CD14-positive monocyte (primary cell): ENCODE results near the gene RPS19. TPM values are rescaled to one million over a fixed set of nuclear protein-coding genes. Genes with fewer than 3 reads are reported as not detected.

Source experiments
- DNase-seq, 3 donors: peaks; one replicate each; pipeline ENCODE4 v3.0.0-alpha.2; 2011 to 2022
- H2AFZ ChIP-seq: 2 replicates; pipeline ENCODE4 v1.6.0; 2012; ENCODE audit warnings: mild to moderate bottlenecking, low read depth, low read length, inconsistent platforms; ENCODE audit not compliant: insufficient read depth, poor library complexity, severe bottlenecking
- H3K27ac ChIP-seq, 2 donors: 1 replicate in 1 of 2; 2 replicates in 1 of 2; pipeline ENCODE4 v1.5.1; 2012 to 2013; ENCODE audit warnings: low read length in 2 of 2, control low read depth in 1 of 2, inconsistent platforms in 1 of 2, low read depth in 1 of 2, mild to moderate bottlenecking in 1 of 2
- H3K27me3 ChIP-seq, 2 donors: one replicate each; pipeline versions ENCODE4 v1.6.0 to v1.6.1; 2011 to 2013; ENCODE audit warnings: low read length in 2 of 2; ENCODE audit not compliant: control insufficient read depth in 2 of 2, insufficient read depth in 2 of 2
- H3K36me3 ChIP-seq, 2 donors: replicated peaks in 1 of 2; 1 replicate in 1 of 2; 2 replicates in 1 of 2; pipeline versions ENCODE4 v1.5.1 to v1.6.1; 2012 to 2013; ENCODE audit warnings: low read length in 2 of 2, control low read depth in 1 of 2, inconsistent platforms in 1 of 2, mild to moderate bottlenecking in 1 of 2; ENCODE audit not compliant: insufficient read depth in 2 of 2, control insufficient read depth in 1 of 2
- H3K4me1 ChIP-seq, 2 donors: 1 replicate in 1 of 2; 2 replicates in 1 of 2; pipeline versions ENCODE4 v1.5.1 to v1.6.1; 2012 to 2013; ENCODE audit warnings: low read length in 2 of 2, control low read depth in 1 of 2, inconsistent platforms in 1 of 2, mild to moderate bottlenecking in 1 of 2, moderate library complexity in 1 of 2; ENCODE audit not compliant: insufficient read depth in 2 of 2, control insufficient read depth in 1 of 2
- H3K4me2 ChIP-seq: replicated peaks from 2 replicates; pipeline ENCODE3; 2012; ENCODE audit warnings: low read length, moderate library complexity, mild to moderate bottlenecking; ENCODE audit not compliant: poor library complexity, severe bottlenecking; ENCODE audit errors: extremely low read depth
- H3K4me3 ChIP-seq, 3 experiments: fragments of 200-600 bp in 1 of 3; sonication (generic) in 1 of 3; replicated peaks in 1 of 3; 1 replicate in 2 of 3; 2 replicates in 1 of 3; pipeline ENCODE4 v1.5.1; 2011 to 2013; ENCODE audit warnings: low read length in 3 of 3, mild to moderate bottlenecking in 3 of 3, control low read depth in 2 of 3, low read depth in 2 of 3, inconsistent platforms in 1 of 3, moderate library complexity in 1 of 3
- H3K79me2 ChIP-seq: 2 replicates; pipeline ENCODE4 v1.6.0; 2012; ENCODE audit warnings: mild to moderate bottlenecking, control low read depth, inconsistent platforms, low read length, moderate library complexity; ENCODE audit not compliant: insufficient read depth
- H3K9ac ChIP-seq: 2 replicates; pipeline ENCODE4 v1.6.0; 2017; ENCODE audit warnings: low read length, mild to moderate bottlenecking; ENCODE audit not compliant: insufficient read depth, poor library complexity, severe bottlenecking
- H3K9me3 ChIP-seq, 2 donors: replicated peaks in 1 of 2; 1 replicate in 1 of 2; 2 replicates in 1 of 2; pipeline versions ENCODE4 v1.5.1 to v1.6.1; 2012 to 2013; ENCODE audit warnings: low read length in 2 of 2, control low read depth in 1 of 2; ENCODE audit not compliant: control insufficient read depth in 1 of 2, insufficient read depth in 1 of 2
- H4K20me1 ChIP-seq: 2 replicates; pipeline ENCODE4 v1.6.0; 2012; ENCODE audit warnings: mild to moderate bottlenecking, low read length, control low read depth, moderate library complexity; ENCODE audit not compliant: insufficient read depth
- H3K27ac Mint-ChIP-seq, 7 donors: one replicate each; pipeline ENCODE4 v1.8.0; 2020; ENCODE audit warnings: mild to moderate bottlenecking in 7 of 7, mixed read lengths in 7 of 7, moderate library complexity in 6 of 7, inconsistent platforms in 2 of 7
- H3K27me3 Mint-ChIP-seq, 3 donors: one replicate each; pipeline ENCODE4 v1.8.0; 2021 to 2022; ENCODE audit warnings: low read depth in 3 of 3, mild to moderate bottlenecking in 3 of 3, mixed read lengths in 3 of 3, moderate library complexity in 3 of 3, inconsistent platforms in 1 of 3
- H3K36me3 Mint-ChIP-seq, 2 donors: one replicate each; pipeline ENCODE4 v1.8.0; 2020; ENCODE audit warnings: mixed read lengths in 2 of 2, inconsistent platforms in 1 of 2, mild to moderate bottlenecking in 1 of 2
- H3K4me1 Mint-ChIP-seq: one replicate; pipeline ENCODE4 v1.8.0; 2020; ENCODE audit warnings: mild to moderate bottlenecking, mixed read lengths
- H3K4me3 Mint-ChIP-seq, 2 donors: one replicate each; pipeline ENCODE4 v1.8.0; 2020; ENCODE audit warnings: mild to moderate bottlenecking in 2 of 2, mixed read lengths in 2 of 2, moderate library complexity in 1 of 2
- H3K9me3 Mint-ChIP-seq, 7 donors: one replicate each; pipeline ENCODE4 v1.8.0; 2020 to 2022; ENCODE audit warnings: mixed read lengths in 7 of 7, mild to moderate bottlenecking in 6 of 7, moderate library complexity in 6 of 7, inconsistent platforms in 2 of 7
- WGBS: methylation state at CpG from one replicate; pipeline ENCODE4 v1.1.5; 2013; ENCODE audit warnings: missing lambda C conversion rate; ENCODE audit not compliant: insufficient coverage; 5-methylcytosine and 5-hydroxymethylcytosine counted together
- intact Hi-C, 2 donors: fragments of 100-400 bp; cut with micrococcal nuclease; formaldehyde crosslinking; loops; one replicate each; pipeline versions ENCODE4 v1.15.0 to v1.15.1; 2023
- polyA plus RNA-seq, 3 donors: library from polyadenylated mRNA; depleted of rRNA in 1 of 3; unstranded in 2 of 3; stranded (reverse) in 1 of 3; fragments of 300-500 nt in 2 of 3; fragments of >200 nt in 1 of 3; fragmentation: Illumina TruSeq in 2 of 3; gene quantifications; 1 replicate in 2 of 3; 2 replicates in 1 of 3; pipeline ENCODE4 v1.2.3, GENCODE V29; 2012 to 2021
- TF ChIP-seq, protein P1 (sequence below): fragments of 200-600 bp; IDR thresholded peaks from one replicate; pipeline ENCODE4 v1.8.0; 2022; ENCODE audit warnings: antibody characterized with exemption, mild to moderate bottlenecking

The RPS19 gene
- polyA plus RNA-seq, 3 donors, result 1,234 to 2,117 (median 1,424) TPM

DNA sequence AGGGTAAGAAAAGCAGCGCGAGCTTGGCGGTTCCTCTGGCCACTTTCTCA, 15.2 kb upstream of the RPS19 start, which contains the start of gene DMRTC2:
DMRTC2 (plus strand) TSS at position 42 of the 50 bp plus-strand sequence. CDS start 2,387 bp downstream, outside the sequence.
- Histone ChIP-seq H3K4me2 (no peak within 1 kb of the TSS), H3K4me3 (no peak within 1 kb of the TSS), H4K20me1 (no peaks in the 10 kb centered on the region), H3K27ac (no peak within 1 kb of the TSS), H3K79me2 (no peaks in the 10 kb centered on the region), H3K9ac (no peak within 1 kb of the TSS), H3K9me3 (no peaks in the 10 kb centered on the region), H3K36me3 (no peaks in the 10 kb centered on the region), H3K27me3 (no peaks in the 10 kb centered on the region), H3K4me1 (peaks cover 7 to 8% of the 10 kb centered on the region in 2 donors), H2AFZ (no peak within 1 kb of the TSS)
- Mint-ChIP-seq H3K4me3 (no peak within 1 kb of the TSS), H3K27ac (peak within 1 kb of the TSS in 2 of 7 donors; percentile 24 to 30), H3K27me3 (peaks cover 2 to 9% (median 7%) of the 10 kb centered on the region in 3 donors), H3K9me3 (peaks cover 0 to 10% (median 5%) of the 10 kb centered on the region in 7 donors), H3K36me3 (no peaks in the 10 kb centered on the region), H3K4me1 (peaks cover 7% of the 10 kb centered on the region)
- intact Hi-C loops, result no loop called here
- WGBS, result 91% methylated on average over 3 of the region's 3 CpGs
- no peak for DNase-seq
- TF ChIP-seq, protein P1, sequence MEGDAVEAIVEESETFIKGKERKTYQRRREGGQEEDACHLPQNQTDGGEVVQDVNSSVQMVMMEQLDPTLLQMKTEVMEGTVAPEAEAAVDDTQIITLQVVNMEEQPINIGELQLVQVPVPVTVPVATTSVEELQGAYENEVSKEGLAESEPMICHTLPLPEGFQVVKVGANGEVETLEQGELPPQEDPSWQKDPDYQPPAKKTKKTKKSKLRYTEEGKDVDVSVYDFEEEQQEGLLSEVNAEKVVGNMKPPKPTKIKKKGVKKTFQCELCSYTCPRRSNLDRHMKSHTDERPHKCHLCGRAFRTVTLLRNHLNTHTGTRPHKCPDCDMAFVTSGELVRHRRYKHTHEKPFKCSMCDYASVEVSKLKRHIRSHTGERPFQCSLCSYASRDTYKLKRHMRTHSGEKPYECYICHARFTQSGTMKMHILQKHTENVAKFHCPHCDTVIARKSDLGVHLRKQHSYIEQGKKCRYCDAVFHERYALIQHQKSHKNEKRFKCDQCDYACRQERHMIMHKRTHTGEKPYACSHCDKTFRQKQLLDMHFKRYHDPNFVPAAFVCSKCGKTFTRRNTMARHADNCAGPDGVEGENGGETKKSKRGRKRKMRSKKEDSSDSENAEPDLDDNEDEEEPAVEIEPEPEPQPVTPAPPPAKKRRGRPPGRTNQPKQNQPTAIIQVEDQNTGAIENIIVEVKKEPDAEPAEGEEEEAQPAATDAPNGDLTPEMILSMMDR, result no peak

GRCh38 chr19:41845051-41845590, 14.9 kb upstream of the RPS19 start:
- Histone ChIP-seq H3K9me3 (no peaks in the 10 kb centered on the region), H2AFZ (no peak overlapping the region), H3K27ac (no peak overlapping the region), H4K20me1 (no peaks in the 10 kb centered on the region), H3K36me3 (no peaks in the 10 kb centered on the region), H3K4me3 (no peak overlapping the region), H3K4me2 (no peak overlapping the region), H3K79me2 (no peaks in the 10 kb centered on the region), H3K4me1 (peaks cover 5% of the 10 kb centered on the region in 2 donors), H3K27me3 (no peaks in the 10 kb centered on the region), H3K9ac (no peak overlapping the region)
- 100% methylated on average over 2 of the region's 23 CpGs for WGBS
- Mint-ChIP-seq H3K4me1 (peaks cover 4% of the 10 kb centered on the region), H3K4me3 (no peak overlapping the region), H3K27ac (peak overlapping the region in 1 of 7 donors; percentile 24), H3K27me3 (peaks cover 2 to 9% (median 7%) of the 10 kb centered on the region in 3 donors), H3K9me3 (peaks cover 0 to 10% (median 5%) of the 10 kb centered on the region in 7 donors), H3K36me3 (no peaks in the 10 kb centered on the region)
- TF ChIP-seq, protein P1, result no peak
- intact Hi-C loops, result no loop called here
- no peak for DNase-seq
